NT2/D1 (cell line): ENCODE results near the gene SPATA13.

ENCODE experiments used
- SUZ12 ChIP-seq: IDR thresholded peaks from 2 replicates; pipeline ENCODE4 v1.6.1; 2011; ENCODE audit not compliant: insufficient read length, insufficient read depth; ENCODE audit errors: extremely low read depth
- YY1 ChIP-seq: IDR thresholded peaks from 2 replicates; pipeline ENCODE4 v1.6.1; 2011; ENCODE audit not compliant: insufficient read length, insufficient read depth
- ZNF274 ChIP-seq: IDR thresholded peaks from 2 replicates; pipeline ENCODE4 v1.6.1; 2011; ENCODE audit warnings: mild to moderate bottlenecking, low read depth, low read length

DNA sequence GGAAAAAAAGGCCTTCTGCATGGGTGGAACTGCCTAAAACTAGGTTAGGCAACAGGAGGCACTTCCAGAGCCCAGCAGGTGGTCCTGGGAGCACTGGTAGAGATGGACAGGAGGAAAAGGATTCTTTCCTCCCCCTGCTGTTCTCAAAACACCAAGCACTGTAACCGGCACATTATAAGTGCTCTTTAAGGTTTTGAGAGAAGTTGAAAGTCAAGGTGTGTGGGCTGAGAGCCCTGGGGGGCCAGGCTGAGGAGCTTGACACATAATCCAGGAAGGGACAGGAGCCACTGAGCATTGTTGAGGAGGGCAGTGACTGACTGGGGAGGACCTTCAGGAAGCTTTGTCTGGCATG, 32.3 kb downstream of the SPATA13 start:
- no peak for TF ChIP-seq YY1
- no peak for TF ChIP-seq ZNF274
- TF ChIP-seq SUZ12: no peak
